HK-2 (cell line): Measurements from ENCODE around the gene MYO6.

Experiments used
- DNase-seq: peaks from one replicate; pipeline ENCODE4 v3.0.0-alpha.2; 2018; ENCODE audit not compliant: unreplicated experiment

The MYO6 gene

DNA sequence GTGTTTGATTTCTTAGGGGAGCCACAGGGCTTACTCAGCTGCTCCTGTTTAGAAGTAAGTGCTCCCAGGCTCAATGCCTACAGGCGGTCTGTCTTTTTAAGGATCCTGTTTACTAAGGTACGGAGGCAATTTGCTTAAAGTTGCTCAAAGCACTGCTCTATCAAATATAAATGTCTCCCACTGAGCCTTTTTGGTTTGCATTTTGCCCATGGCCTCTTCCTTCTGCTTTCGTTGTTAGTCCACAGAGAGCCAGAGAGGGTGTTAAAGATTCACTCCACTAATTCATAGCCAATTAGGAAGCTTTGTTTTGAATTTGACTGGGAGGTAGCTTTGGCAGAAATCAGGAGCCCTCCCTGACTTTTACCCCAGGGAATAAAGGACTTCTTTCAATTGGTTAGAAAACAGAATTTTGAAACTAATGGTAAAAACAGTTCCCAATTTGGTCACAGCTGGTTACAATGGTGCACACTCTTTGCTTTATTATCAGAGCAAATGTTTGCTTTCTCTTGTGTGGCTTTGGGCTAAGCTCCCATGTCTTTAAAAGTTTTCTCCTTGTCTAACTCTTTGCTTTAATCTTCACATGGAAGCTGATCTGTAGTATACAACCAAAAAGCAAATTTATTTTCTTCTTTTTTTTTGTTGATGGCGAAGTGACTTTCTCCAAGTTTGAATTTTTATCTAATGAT lies 197.2 kb downstream of the MYO6 start:
- DNase-seq: no peak

DNA sequence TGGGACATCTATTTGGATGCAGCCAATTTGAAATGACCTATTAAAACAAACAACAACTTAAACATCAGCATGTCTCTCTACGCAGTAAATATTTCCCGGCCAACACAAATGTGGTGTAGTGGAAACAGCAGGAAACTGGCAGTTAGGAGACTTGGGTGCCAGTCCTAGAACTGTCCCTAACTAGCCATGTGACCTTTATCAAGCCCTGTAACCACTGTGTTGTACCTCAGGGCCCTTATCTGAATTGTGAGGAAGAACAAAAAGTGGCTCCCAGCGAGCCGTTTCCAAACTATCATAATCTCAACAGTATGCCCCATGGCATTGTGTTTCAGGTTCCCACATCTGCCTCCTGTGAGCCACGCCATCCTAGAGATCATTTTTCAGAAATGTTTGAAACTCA lies 198.9 kb downstream of the MYO6 start:
- DNase-seq: no peak

DNA sequence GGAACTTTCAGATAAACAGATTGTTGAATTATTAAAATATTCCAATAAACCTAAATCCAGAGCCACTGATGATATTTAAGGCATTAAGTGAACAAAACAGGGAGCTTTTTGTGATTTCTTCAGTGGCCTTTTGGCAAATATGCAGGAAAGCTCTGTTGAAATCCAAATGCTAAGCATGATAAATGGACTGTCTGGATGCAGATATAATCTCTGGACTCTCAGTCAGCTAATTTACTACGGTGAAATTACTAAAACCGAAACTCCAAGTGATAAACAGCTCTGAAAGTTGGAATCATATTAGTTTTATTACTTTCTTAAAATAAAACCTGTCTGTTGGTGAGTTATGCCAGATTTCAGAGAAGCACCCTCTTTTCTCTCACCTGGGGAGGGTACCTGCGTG lies 203.1 kb downstream of the MYO6 start:
- DNase-seq: no peak

DNA sequence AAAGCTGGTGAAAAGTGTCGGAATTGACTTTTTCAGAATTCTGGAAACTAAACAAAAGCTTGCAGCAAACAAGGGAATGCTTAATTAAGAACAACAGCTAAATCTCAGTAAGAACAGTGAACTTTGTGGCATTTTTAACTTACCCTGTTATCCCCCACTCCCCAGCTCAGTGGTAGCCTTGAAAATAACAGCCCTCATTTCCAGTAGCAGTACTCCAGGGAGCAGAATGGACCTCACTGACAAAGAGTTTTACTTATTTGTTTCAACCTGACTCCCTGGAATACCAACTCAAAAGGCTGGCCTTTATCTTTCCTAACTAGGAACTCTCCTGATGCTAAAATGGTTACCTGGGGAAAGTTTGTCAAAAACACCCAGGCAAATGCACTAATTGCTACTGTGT lies 214.5 kb downstream of the MYO6 start:
- no peak for DNase-seq

DNA sequence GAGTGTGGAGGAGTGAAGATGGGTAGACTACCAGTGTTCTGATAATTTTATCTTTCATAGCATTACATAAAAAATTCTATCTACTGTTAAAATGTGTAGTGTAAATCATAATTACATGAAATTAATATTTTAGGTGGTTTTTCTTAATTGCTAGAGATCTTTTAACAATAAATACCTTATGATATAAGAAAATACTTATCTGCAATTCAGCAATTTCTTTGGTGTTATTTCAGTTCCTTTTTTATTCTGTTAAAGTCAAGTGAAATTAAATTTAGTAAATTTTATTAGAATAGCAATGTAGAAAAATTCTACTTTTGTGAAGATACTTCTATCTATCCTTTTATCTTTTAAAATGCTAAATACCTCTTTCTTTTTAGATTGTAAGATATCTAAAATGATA lies 219.1 kb downstream of the MYO6 start:
- DNase-seq: no peak
